GM23248 (cell line): ENCODE data around the gene BRD2. TPM values are rescaled to one million over a fixed set of nuclear protein-coding genes. Genes with fewer than 3 reads are reported as not detected.

Experiments used
- DNase-seq: peaks from one replicate; pipeline ENCODE4 v3.0.0-alpha.2; 2015
- H2AFZ ChIP-seq: fragments of 200-600 bp; sonication (generic); 2 replicates; pipeline ENCODE4 v1.6.1; 2016; ENCODE audit warnings: antibody characterized with exemption
- H3F3A ChIP-seq: fragments of 200-600 bp; sonication (generic); 2 replicates; pipeline ENCODE4 v1.6.1; 2016; ENCODE audit warnings: mild to moderate bottlenecking, antibody characterized with exemption, mixed run types; ENCODE audit not compliant: insufficient read depth
- H3K27ac ChIP-seq: fragments of 200-600 bp; sonication (generic); 2 replicates; pipeline ENCODE4 v1.5.1; 2016; ENCODE audit warnings: mild to moderate bottlenecking
- H3K27me3 ChIP-seq: fragments of 200-600 bp; sonication (generic); replicated peaks from 2 replicates; pipeline ENCODE4 v1.6.1; 2016; ENCODE audit warnings: mild to moderate bottlenecking; ENCODE audit not compliant: insufficient read depth
- H3K36me3 ChIP-seq: fragments of 200-600 bp; sonication (generic); 2 replicates; pipeline ENCODE4 v1.6.1; 2016; ENCODE audit warnings: low read depth, mild to moderate bottlenecking
- H3K4me1 ChIP-seq: fragments of 200-600 bp; sonication (generic); 2 replicates; pipeline ENCODE4 v1.6.1; 2016; ENCODE audit warnings: mild to moderate bottlenecking; ENCODE audit not compliant: insufficient read depth
- H3K4me2 ChIP-seq: fragments of 200-600 bp; sonication (generic); one replicate; pipeline ENCODE4 v1.6.1; 2016; ENCODE audit warnings: mild to moderate bottlenecking; ENCODE audit not compliant: unreplicated experiment
- H3K4me3 ChIP-seq: fragments of 200-600 bp; sonication (generic); 2 replicates; pipeline ENCODE4 v1.5.1; 2016; ENCODE audit warnings: mild to moderate bottlenecking
- H3K79me2 ChIP-seq: fragments of 200-600 bp; sonication (generic); 2 replicates; pipeline ENCODE4 v1.6.1; 2016; ENCODE audit warnings: mild to moderate bottlenecking; ENCODE audit not compliant: insufficient read depth
- H3K9ac ChIP-seq: fragments of 200-600 bp; sonication (generic); 2 replicates; pipeline ENCODE4 v1.6.1; 2016; ENCODE audit warnings: mild to moderate bottlenecking
- H3K9me2 ChIP-seq: fragments of 200-600 bp; sonication (generic); 2 replicates; pipeline ENCODE4 v1.6.1; 2016; ENCODE audit warnings: mixed run types, mild to moderate bottlenecking, moderate library complexity; ENCODE audit not compliant: insufficient read depth
- H3K9me3 ChIP-seq: fragments of 200-600 bp; sonication (generic); one replicate; pipeline ENCODE4 v1.6.1; 2017; ENCODE audit warnings: low read depth
- H4K20me1 ChIP-seq: fragments of 200-600 bp; sonication (generic); 2 replicates; pipeline ENCODE4 v1.6.0; 2016; ENCODE audit not compliant: insufficient read depth
- EZH2 ChIP-seq: fragments of 200-600 bp; sonication (generic); IDR thresholded peaks from 2 replicates; pipeline ENCODE4 v1.6.1; 2018; ENCODE audit warnings: antibody characterized with exemption, mild to moderate bottlenecking; ENCODE audit not compliant: insufficient read depth, poor library complexity, severe bottlenecking
- EZH2phosphoT487 ChIP-seq: fragments of 200-600 bp; sonication (generic); IDR thresholded peaks from 2 replicates; pipeline ENCODE4 v1.6.1; 2018; ENCODE audit warnings: antibody characterized with exemption, moderate library complexity, mild to moderate bottlenecking, low read depth; ENCODE audit not compliant: insufficient read depth
- WGBS, 2 experiments: methylation state at CpG; one replicate each; pipeline ENCODE4 v1.1.6; 2015 to 2017; ENCODE audit warnings: low lambda C conversion rate in 2 of 2, low coverage in 1 of 2; ENCODE audit errors: missing lambda C conversion rate in 2 of 2; 5-methylcytosine and 5-hydroxymethylcytosine counted together
- in situ Hi-C: fragments of 300-500 bp; cut with MboI; formaldehyde crosslinking; loops from 2 replicates; pipeline ENCODE4 v1.15.0; 2020
- polyA plus RNA-seq: library from polyadenylated mRNA; unstranded; fragments of >200 nt; fragmentation: Nextera tagmentation; extraction: Ambion mirVana; gene quantifications from 2 replicates; pipeline ENCODE4 v1.2.1, GENCODE V29; 2016
- total RNA-seq: library from RNA; depleted of rRNA; stranded (reverse); fragments of >200 nt; shearing (Covaris generic); gene quantifications from 2 replicates; pipeline ENCODE4 v1.2.3, GENCODE V29; 2014; rRNA removed

The BRD2 gene
- total RNA-seq (85.4 and 95.7 TPM in 2 replicates), polyA plus RNA-seq (99.9 and 105 TPM in 2 replicates)

GRCh38 chr6:32968093-32968866 is at the start of gene BRD2:
Gene BRD2 (plus strand): TSS chr6:32968594. CDS start chr6:32972899, 4,305 bp downstream.
- H4K20me1 ChIP-seq: peaks cover 9% of the 10 kb centered on the region; the same call in 1 of the 2 replicates
- DNase-seq: peak; percentile 98
- H3K4me2 ChIP-seq: peak within 1 kb of the TSS; percentile 99
- in situ Hi-C loops: no loop called here
- H3K36me3 ChIP-seq: peaks cover 8% of the 10 kb centered on the region; the same call in 1 of the 2 replicates
- TF ChIP-seq EZH2 (no peak), EZH2phosphoT487 (no peak)
- no peaks in the 10 kb centered on the region for H3K27me3 ChIP-seq
- H3K4me1 ChIP-seq: peaks cover 20% of the 10 kb centered on the region
- peaks cover 23% of the 10 kb centered on the region for H3F3A ChIP-seq
- peak within 1 kb of the TSS; percentile 68 for H2AFZ ChIP-seq
- peak within 1 kb of the TSS; percentile 99 for H3K9ac ChIP-seq
- H3K27ac ChIP-seq: peak within 1 kb of the TSS; percentile 100
- no peaks in the 10 kb centered on the region for H3K9me2 ChIP-seq
- H3K9me3 ChIP-seq: no peaks in the 10 kb centered on the region
- peaks cover 62% of the 10 kb centered on the region for H3K79me2 ChIP-seq
- 1% methylated on average over 36 to 58 of the region's 62 CpGs for WGBS, 2 experiments
- peak within 1 kb of the TSS; percentile 87 for H3K4me3 ChIP-seq

- Histone ChIP-seq H3K4me1 (no peaks in the 10 kb centered on the region), H3K36me3 (no peaks in the 10 kb centered on the region), H3K79me2 (no peaks in the 10 kb centered on the region), H4K20me1 (no peaks in the 10 kb centered on the region), H3F3A (no peaks in the 10 kb centered on the region), H3K4me3 (no peak overlapping the region), H3K27ac (no peak overlapping the region), H3K4me2 (no peak overlapping the region), H3K9me3 (no peaks in the 10 kb centered on the region), H3K9ac (no peak overlapping the region), H3K9me2 (no peaks in the 10 kb centered on the region), H3K27me3 (0 out of 2 replicates have a peak, but pooled peaks cover 9% of the 10 kb centered on the region), H2AFZ (no peak overlapping the region)
- TF ChIP-seq EZH2phosphoT487 (no peak), EZH2 (no peak)
- in situ Hi-C loops: no loop called here
- 62 to 70% methylated on average over 2 of the region's 2 CpGs for WGBS, 2 experiments
- DNase-seq: no peak
Observed at GRCh38 chr6:32920715-32921114, 47.7 kb upstream of the BRD2 start.

- Histone ChIP-seq H3K4me1 (no peaks in the 10 kb centered on the region), H2AFZ (no peak overlapping the region), H3K4me3 (no peak overlapping the region), H3K4me2 (no peak overlapping the region), H3K79me2 (no peaks in the 10 kb centered on the region), H3K9ac (no peak overlapping the region), H3F3A (no peaks in the 10 kb centered on the region), H3K36me3 (no peaks in the 10 kb centered on the region), H3K9me3 (no peaks in the 10 kb centered on the region), H3K27ac (no peak overlapping the region), H3K9me2 (no peaks in the 10 kb centered on the region), H3K27me3 (0 out of 2 replicates have a peak, but pooled peaks cover 9% of the 10 kb centered on the region), H4K20me1 (no peaks in the 10 kb centered on the region)
- no peak for DNase-seq
- no peak for TF ChIP-seq EZH2
- no peak for TF ChIP-seq EZH2phosphoT487
- in situ Hi-C loops: no loop called here
- WGBS, 2 experiments: 66% methylated on average over 2 of the region's 2 CpGs
Observed at GRCh38 chr6:32922083-32922482, 46.3 kb upstream of the BRD2 start.

- no peaks in the 10 kb centered on the region for H3K36me3 ChIP-seq
- no peak overlapping the region for H3K9ac ChIP-seq
- in situ Hi-C loops: no loop called here
- 23 to 25% methylated on average over 1 of the region's 1 CpG for WGBS, 2 experiments
- no peaks in the 10 kb centered on the region for H3K9me3 ChIP-seq
- H3K4me1 ChIP-seq: no peaks in the 10 kb centered on the region
- H3K4me2 ChIP-seq: no peak overlapping the region
- no peak overlapping the region for H2AFZ ChIP-seq
- H3F3A ChIP-seq: no peaks in the 10 kb centered on the region
- TF ChIP-seq EZH2phosphoT487 (no peak), EZH2 (no peak)
- H3K4me3 ChIP-seq: no peak overlapping the region
- H4K20me1 ChIP-seq: no peaks in the 10 kb centered on the region
- no peaks in the 10 kb centered on the region for H3K9me2 ChIP-seq
- DNase-seq: no peak
- H3K27ac ChIP-seq: no peak overlapping the region
- no peaks in the 10 kb centered on the region; the same call in 1 of the 2 replicates for H3K27me3 ChIP-seq
- H3K79me2 ChIP-seq: no peaks in the 10 kb centered on the region
Observed at GRCh38 chr6:32931211-32931610, 37.2 kb upstream of the BRD2 start.
